ENCODE results near the gene SRSF1.

- TF ChIP-seq SP1 (IDR thresholded peaks at IDR 0.05) = no peak
- TF ChIP-seq EGR1 (IDR thresholded peaks at IDR 0.05; ENCODE audit: low read depth in 2 of 2) = no peak
- no peak for TF ChIP-seq REST (IDR thresholded peaks at IDR 0.05)
- no peak for TF ChIP-seq ZBTB33 (IDR thresholded peaks at IDR 0.05)
- no peak for TF ChIP-seq JUND (IDR thresholded peaks at IDR 0.05)
- TF ChIP-seq CTCF (IDR thresholded peaks at IDR 0.05; ENCODE audit: low read depth, low read length, missing input control) = no peak
- no peak for TF ChIP-seq GABPA (IDR thresholded peaks at IDR 0.05 in 1 of 2, conservative IDR thresholded peaks at IDR 0.05 in 1 of 2)
- no peak for TF ChIP-seq RAD21 (IDR thresholded peaks at IDR 0.05)
- TF ChIP-seq YY1 (IDR thresholded peaks at IDR 0.05) = no peak
Observed at GRCh38 chr17:58054641-58055040, 47.6 kb upstream of the SRSF1 start.

All from liver (tissue), 3 donors.